ENCODE results near the gene RNF214. TPM values are rescaled to one million over a fixed set of nuclear protein-coding genes. Genes with fewer than 3 reads are reported as not detected.

The RNF214 gene
- total RNA-seq, 1 donor from 2014 or later = 37.1 TPM

DNA sequence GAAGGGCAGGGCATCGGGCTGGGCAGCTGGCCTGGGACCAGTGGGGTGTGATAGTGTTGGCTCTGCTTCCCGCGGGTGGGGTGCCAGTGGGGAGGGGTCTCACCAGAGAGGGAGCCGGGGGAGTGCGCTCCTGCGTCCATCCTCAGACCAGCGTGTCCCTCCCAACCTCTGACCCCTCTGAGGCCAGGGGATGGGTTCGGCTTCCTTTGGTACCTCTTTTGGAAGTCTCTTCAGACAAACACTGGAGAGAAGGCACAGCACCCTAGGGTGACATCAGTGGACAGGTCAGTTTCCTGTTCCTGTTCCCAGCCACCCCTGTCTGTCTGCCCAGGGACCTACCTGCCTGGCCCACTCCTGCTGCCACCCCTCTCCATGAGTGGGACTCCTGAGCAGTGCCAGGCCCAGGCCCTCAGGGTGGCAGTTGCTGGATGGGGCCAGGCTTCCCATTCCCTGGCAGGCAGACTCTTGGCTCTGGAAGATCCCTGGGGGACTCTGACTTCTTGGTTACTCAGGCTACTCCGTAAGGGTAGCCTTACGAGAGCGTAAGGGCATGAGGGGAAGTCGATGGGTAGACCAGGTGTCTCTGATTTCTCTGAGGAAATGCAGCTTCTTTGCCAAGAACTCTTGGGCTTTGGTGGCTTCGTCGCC lies 30.7 kb upstream of the RNF214 start:
- H3K4me1 Mint-ChIP-seq (ENCODE audit: unreplicated experiment) = peaks cover 11% of the 10 kb centered on the region
- H3K4me3 Mint-ChIP-seq (ENCODE audit: unreplicated experiment) = no peak overlapping the region
- TF ChIP-seq, protein P1, sequence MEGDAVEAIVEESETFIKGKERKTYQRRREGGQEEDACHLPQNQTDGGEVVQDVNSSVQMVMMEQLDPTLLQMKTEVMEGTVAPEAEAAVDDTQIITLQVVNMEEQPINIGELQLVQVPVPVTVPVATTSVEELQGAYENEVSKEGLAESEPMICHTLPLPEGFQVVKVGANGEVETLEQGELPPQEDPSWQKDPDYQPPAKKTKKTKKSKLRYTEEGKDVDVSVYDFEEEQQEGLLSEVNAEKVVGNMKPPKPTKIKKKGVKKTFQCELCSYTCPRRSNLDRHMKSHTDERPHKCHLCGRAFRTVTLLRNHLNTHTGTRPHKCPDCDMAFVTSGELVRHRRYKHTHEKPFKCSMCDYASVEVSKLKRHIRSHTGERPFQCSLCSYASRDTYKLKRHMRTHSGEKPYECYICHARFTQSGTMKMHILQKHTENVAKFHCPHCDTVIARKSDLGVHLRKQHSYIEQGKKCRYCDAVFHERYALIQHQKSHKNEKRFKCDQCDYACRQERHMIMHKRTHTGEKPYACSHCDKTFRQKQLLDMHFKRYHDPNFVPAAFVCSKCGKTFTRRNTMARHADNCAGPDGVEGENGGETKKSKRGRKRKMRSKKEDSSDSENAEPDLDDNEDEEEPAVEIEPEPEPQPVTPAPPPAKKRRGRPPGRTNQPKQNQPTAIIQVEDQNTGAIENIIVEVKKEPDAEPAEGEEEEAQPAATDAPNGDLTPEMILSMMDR (IDR thresholded peaks at IDR 0.05; ENCODE audit: unreplicated experiment) = no peak
- peaks cover 14% of the 10 kb centered on the region for H3K36me3 Mint-ChIP-seq (ENCODE audit: low read depth, unreplicated experiment)
- peaks cover 19% of the 10 kb centered on the region for H3K27me3 Mint-ChIP-seq (ENCODE audit: unreplicated experiment)
- DNase-seq (ENCODE audit: low spot score) = no peak
- no peaks in the 10 kb centered on the region for H3K9me3 Mint-ChIP-seq (ENCODE audit: unreplicated experiment)
- H3K27ac Mint-ChIP-seq (ENCODE audit: unreplicated experiment) = no peak overlapping the region

DNA sequence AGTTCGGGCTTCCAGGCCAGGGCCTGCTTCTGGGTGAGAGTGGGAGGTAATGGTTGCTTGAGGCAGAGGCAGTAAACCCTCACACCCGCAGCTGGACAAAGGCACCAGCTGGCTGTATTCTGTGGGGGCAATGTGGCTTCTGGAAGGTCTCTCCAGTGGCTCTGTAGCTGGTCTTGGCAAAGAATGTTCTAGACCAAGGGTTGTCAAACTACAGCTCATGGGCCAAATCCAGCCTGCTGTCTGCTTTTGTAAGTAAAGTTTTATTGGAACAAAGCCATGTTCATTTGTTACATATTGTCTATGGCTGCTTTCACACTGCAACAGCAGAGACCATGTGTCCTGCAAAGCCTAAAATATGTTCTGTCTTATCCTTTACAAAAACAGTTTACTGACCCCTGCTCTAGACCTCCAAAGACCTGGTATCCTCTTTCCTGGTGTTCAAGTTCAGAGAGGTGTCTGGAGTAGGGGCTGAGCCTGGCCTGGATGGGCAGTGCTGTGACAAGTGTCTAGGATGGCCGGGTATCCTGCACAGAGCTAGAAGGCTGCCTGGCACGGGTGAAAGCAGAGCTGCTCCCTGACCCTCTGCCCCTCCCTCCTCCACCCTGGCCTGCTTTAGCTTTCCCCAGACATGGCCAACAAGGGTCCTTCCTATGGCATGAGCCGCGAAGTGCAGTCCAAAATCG lies 29.9 kb upstream of the RNF214 start:
- peaks cover 19% of the 10 kb centered on the region for H3K27me3 Mint-ChIP-seq (ENCODE audit: unreplicated experiment)
- H3K9me3 Mint-ChIP-seq (ENCODE audit: unreplicated experiment) = no peaks in the 10 kb centered on the region
- no peak overlapping the region for H3K4me3 Mint-ChIP-seq (ENCODE audit: unreplicated experiment)
- H3K4me1 Mint-ChIP-seq (ENCODE audit: unreplicated experiment) = peaks cover 11% of the 10 kb centered on the region
- TF ChIP-seq, protein P1 (IDR thresholded peaks at IDR 0.05; ENCODE audit: unreplicated experiment) = no peak
- no peak for DNase-seq (ENCODE audit: low spot score)
- H3K36me3 Mint-ChIP-seq (ENCODE audit: low read depth, unreplicated experiment) = peaks cover 12% of the 10 kb centered on the region
- H3K27ac Mint-ChIP-seq (ENCODE audit: unreplicated experiment) = no peak overlapping the region

DNA sequence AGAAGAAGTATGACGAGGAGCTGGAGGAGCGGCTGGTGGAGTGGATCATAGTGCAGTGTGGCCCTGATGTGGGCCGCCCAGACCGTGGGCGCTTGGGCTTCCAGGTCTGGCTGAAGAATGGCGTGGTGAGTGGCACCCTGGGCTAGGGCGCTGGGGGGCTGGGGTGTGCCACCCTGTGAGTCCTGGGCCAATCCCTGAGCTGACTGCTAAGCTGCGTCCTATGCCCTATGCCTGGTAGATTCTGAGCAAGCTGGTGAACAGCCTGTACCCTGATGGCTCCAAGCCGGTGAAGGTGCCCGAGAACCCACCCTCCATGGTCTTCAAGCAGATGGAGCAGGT lies 29.4 kb upstream of the RNF214 start:
- TF ChIP-seq, protein P1 (IDR thresholded peaks at IDR 0.05; ENCODE audit: unreplicated experiment) = no peak
- no peak for DNase-seq (ENCODE audit: low spot score)
- Mint-ChIP-seq H3K36me3 (ENCODE audit: low read depth, unreplicated experiment) (peaks cover 10% of the 10 kb centered on the region), H3K27ac (ENCODE audit: unreplicated experiment) (no peak overlapping the region), H3K4me1 (ENCODE audit: unreplicated experiment) (peaks cover 11% of the 10 kb centered on the region), H3K27me3 (ENCODE audit: unreplicated experiment) (peaks cover 19% of the 10 kb centered on the region), H3K4me3 (ENCODE audit: unreplicated experiment) (no peak overlapping the region), H3K9me3 (ENCODE audit: unreplicated experiment) (no peaks in the 10 kb centered on the region)

DNA sequence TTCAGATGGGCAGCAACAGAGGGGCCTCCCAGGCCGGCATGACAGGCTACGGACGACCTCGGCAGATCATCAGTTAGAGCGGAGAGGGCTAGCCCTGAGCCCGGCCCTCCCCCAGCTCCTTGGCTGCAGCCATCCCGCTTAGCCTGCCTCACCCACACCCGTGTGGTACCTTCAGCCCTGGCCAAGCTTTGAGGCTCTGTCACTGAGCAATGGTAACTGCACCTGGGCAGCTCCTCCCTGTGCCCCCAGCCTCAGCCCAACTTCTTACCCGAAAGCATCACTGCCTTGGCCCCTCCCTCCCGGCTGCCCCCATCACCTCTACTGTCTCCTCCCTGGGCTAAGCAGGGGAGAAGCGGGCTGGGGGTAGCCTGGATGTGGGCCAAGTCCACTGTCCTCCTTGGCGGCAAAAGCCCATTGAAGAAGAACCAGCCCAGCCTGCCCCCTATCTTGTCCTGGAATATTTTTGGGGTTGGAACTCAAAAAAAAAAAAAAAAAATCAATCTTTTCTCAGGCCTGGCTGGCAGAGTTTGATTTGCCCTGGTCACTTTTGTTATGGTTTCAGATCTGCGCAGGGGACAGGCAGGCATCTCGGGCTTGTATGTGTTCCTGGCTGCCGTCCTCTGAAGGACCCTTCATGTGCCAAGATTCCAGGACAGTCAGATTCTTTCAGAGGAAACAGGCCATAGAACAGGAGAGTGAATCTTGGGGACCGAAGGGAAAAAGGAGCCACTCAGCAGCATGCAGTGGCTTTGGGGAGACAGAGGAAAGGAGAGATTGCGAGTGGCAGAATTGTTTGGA lies 28.0 kb upstream of the RNF214 start:
- no peak overlapping the region for H3K27ac Mint-ChIP-seq (ENCODE audit: unreplicated experiment)
- no peaks in the 10 kb centered on the region for H3K9me3 Mint-ChIP-seq (ENCODE audit: unreplicated experiment)
- H3K27me3 Mint-ChIP-seq (ENCODE audit: unreplicated experiment) = peaks cover 15% of the 10 kb centered on the region
- peaks cover 9% of the 10 kb centered on the region for H3K36me3 Mint-ChIP-seq (ENCODE audit: low read depth, unreplicated experiment)
- DNase-seq (ENCODE audit: low spot score) = no peak
- no peak overlapping the region for H3K4me3 Mint-ChIP-seq (ENCODE audit: unreplicated experiment)
- TF ChIP-seq, protein P1 (IDR thresholded peaks at IDR 0.05; ENCODE audit: unreplicated experiment) = no peak
- peaks cover 9% of the 10 kb centered on the region for H3K4me1 Mint-ChIP-seq (ENCODE audit: unreplicated experiment)

Measured in endothelial cell (in vitro differentiated cells).